Panc1 (cell line): ENCODE measurements around the gene MPP3. TPM values are rescaled to one million over a fixed set of nuclear protein-coding genes. Genes with fewer than 3 reads are reported as not detected.

Experiments used
- ATAC-seq: fragments of 200-7000 bp; cut with Tn5 transposase; 2 replicates; pipeline ENCODE4 v1.9.1; 2020; ENCODE audit warnings: mild to moderate bottlenecking, moderate library complexity
- BruUV-seq: library from RNA; stranded (reverse); fragments of 400-500 nt; replicated peaks from 2 replicates; lab custom pipeline; 2021; lab: Mats Ljungman, UMichigan
- CTCF ChIA-PET: fragments of 300-600 bp; sonication (Branson Sonifier 250); formaldehyde crosslinking; loops from one replicate; lab custom pipeline; 2022; ENCODE audit warnings: antibody characterized with exemption; lab: Charles Lee
- POLR2A ChIA-PET: fragments of 300-600 bp; sonication (Branson Sonifier 250); formaldehyde crosslinking; loops from one replicate; lab custom pipeline; 2022; ENCODE audit warnings: antibody characterized with exemption; lab: Charles Lee
- DNase-seq: peaks from one replicate; pipeline ENCODE4 v3.0.0-alpha.2; 2010; ENCODE audit warnings: low read depth, low spot score
- H3K27ac ChIP-seq: 2 replicates; pipeline ENCODE4 v1.5.1; 2011; ENCODE audit warnings: mild to moderate bottlenecking, low read length, inconsistent platforms
- H3K27me3 ChIP-seq: fragments of 200-500 bp; sonication (Bioruptor generic); 2 replicates; pipeline ENCODE4 v1.6.0; 2014; ENCODE audit warnings: low read length, inconsistent platforms; ENCODE audit not compliant: control insufficient read depth, insufficient read depth
- H3K36me3 ChIP-seq: fragments of 200-500 bp; sonication (Bioruptor generic); 2 replicates; pipeline ENCODE4 v1.5.1; 2014; ENCODE audit warnings: inconsistent platforms, mild to moderate bottlenecking, low read length, moderate library complexity; ENCODE audit not compliant: control insufficient read depth, insufficient read depth
- H3K4me1 ChIP-seq: 2 replicates; pipeline ENCODE4 v1.5.1; 2011; ENCODE audit warnings: inconsistent platforms, mild to moderate bottlenecking, low read length, moderate library complexity; ENCODE audit not compliant: control insufficient read depth, insufficient read depth
- H3K4me3 ChIP-seq, 2 experiments: 2 replicates each; pipeline ENCODE4 v1.5.1; 2011 to 2012; ENCODE audit warnings: low read depth in 2 of 2, low read length in 2 of 2, mild to moderate bottlenecking in 2 of 2, inconsistent platforms in 1 of 2, moderate library complexity in 1 of 2
- H3K9me3 ChIP-seq: fragments of 200-500 bp; sonication (Bioruptor generic); 2 replicates; pipeline ENCODE4 v1.5.1; 2014; ENCODE audit warnings: low read depth, mild to moderate bottlenecking, inconsistent platforms, low read length, moderate library complexity; ENCODE audit not compliant: control insufficient read depth, insufficient read depth
- CTCF ChIP-seq: fragments of 450-650 bp; IDR thresholded peaks from 2 replicates; pipeline ENCODE4 v1.5.1; 2017; ENCODE audit warnings: mild to moderate bottlenecking
- POLR2AphosphoS5 ChIP-seq: IDR thresholded peaks from 2 replicates; pipeline ENCODE4 v1.6.1; 2012; ENCODE audit warnings: mild to moderate bottlenecking, low read depth, low read length, moderate library complexity
- SIN3A ChIP-seq: IDR thresholded peaks from 2 replicates; pipeline ENCODE4 v1.6.1; 2012; ENCODE audit warnings: low read depth, mild to moderate bottlenecking, low read length, moderate library complexity, borderline replicate concordance; ENCODE audit not compliant: insufficient read depth
- TCF7L2 ChIP-seq: IDR thresholded peaks from 2 replicates; pipeline ENCODE4 v1.6.1; 2011; ENCODE audit warnings: mild to moderate bottlenecking, low read depth, low read length, inconsistent platforms
- in situ Hi-C: cut with HindIII; loops from 2 replicates; pipeline ENCODE4 v1.10.0; 2016; ENCODE audit warnings: low sequenced_read_pairs, low pct_unique_long_range_greater_than_20kb
- intact Hi-C: fragments of 100-400 bp; cut with micrococcal nuclease; formaldehyde crosslinking; loops from one replicate; pipeline ENCODE4 v1.10.0; 2022; ENCODE audit not compliant: unreplicated experiment
- total RNA-seq: library from RNA; stranded (reverse); gene quantifications from one replicate; pipeline ENCODE4 v1.2.1, GENCODE V29; 2021; ENCODE audit not compliant: unreplicated experiment
- TF ChIP-seq, protein P1 (sequence below), 2 experiments: IDR thresholded peaks; 2 replicates each; pipeline ENCODE4 v1.6.1; 2011 to 2012; ENCODE audit warnings: low read depth in 2 of 2, control low read depth in 1 of 2, low read length in 1 of 2, mild to moderate bottlenecking in 1 of 2, moderate library complexity in 1 of 2; ENCODE audit not compliant: insufficient read depth in 1 of 2

Gene MPP3
- total RNA-seq, 1 experiment from 2014 or later = 7.1 TPM

GRCh38 chr17:43813386-43813785 lies 19.6 kb downstream of the MPP3 start:
- Histone ChIP-seq H3K4me1 (no peaks in the 10 kb centered on the region), H3K9me3 (no peaks in the 10 kb centered on the region), H3K36me3 (no peaks in the 10 kb centered on the region), H3K27me3 (no peaks in the 10 kb centered on the region), H3K4me3 (no peak overlapping the region), H3K27ac (no peak overlapping the region)
- DNase-seq (no peak), ATAC-seq (no peak)
- intact Hi-C loops (no loop called here), in situ Hi-C loops (no loop called here)
- no TSS peak for BruUV-seq
- POLR2A ChIA-PET = no interaction called here
- CTCF ChIA-PET = no interaction called here
- TF ChIP-seq, protein P1, sequence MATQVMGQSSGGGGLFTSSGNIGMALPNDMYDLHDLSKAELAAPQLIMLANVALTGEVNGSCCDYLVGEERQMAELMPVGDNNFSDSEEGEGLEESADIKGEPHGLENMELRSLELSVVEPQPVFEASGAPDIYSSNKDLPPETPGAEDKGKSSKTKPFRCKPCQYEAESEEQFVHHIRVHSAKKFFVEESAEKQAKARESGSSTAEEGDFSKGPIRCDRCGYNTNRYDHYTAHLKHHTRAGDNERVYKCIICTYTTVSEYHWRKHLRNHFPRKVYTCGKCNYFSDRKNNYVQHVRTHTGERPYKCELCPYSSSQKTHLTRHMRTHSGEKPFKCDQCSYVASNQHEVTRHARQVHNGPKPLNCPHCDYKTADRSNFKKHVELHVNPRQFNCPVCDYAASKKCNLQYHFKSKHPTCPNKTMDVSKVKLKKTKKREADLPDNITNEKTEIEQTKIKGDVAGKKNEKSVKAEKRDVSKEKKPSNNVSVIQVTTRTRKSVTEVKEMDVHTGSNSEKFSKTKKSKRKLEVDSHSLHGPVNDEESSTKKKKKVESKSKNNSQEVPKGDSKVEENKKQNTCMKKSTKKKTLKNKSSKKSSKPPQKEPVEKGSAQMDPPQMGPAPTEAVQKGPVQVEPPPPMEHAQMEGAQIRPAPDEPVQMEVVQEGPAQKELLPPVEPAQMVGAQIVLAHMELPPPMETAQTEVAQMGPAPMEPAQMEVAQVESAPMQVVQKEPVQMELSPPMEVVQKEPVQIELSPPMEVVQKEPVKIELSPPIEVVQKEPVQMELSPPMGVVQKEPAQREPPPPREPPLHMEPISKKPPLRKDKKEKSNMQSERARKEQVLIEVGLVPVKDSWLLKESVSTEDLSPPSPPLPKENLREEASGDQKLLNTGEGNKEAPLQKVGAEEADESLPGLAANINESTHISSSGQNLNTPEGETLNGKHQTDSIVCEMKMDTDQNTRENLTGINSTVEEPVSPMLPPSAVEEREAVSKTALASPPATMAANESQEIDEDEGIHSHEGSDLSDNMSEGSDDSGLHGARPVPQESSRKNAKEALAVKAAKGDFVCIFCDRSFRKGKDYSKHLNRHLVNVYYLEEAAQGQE (IDR thresholded peaks at IDR 0.05; ENCODE audit: insufficient read depth in 1 of 2, low read depth in 2 of 2, low read length in 1 of 2) = no peak
- no peak for TF ChIP-seq POLR2AphosphoS5
- TF ChIP-seq SIN3A = no peak
- TF ChIP-seq CTCF = no peak
- TF ChIP-seq TCF7L2 = no peak

DNA sequence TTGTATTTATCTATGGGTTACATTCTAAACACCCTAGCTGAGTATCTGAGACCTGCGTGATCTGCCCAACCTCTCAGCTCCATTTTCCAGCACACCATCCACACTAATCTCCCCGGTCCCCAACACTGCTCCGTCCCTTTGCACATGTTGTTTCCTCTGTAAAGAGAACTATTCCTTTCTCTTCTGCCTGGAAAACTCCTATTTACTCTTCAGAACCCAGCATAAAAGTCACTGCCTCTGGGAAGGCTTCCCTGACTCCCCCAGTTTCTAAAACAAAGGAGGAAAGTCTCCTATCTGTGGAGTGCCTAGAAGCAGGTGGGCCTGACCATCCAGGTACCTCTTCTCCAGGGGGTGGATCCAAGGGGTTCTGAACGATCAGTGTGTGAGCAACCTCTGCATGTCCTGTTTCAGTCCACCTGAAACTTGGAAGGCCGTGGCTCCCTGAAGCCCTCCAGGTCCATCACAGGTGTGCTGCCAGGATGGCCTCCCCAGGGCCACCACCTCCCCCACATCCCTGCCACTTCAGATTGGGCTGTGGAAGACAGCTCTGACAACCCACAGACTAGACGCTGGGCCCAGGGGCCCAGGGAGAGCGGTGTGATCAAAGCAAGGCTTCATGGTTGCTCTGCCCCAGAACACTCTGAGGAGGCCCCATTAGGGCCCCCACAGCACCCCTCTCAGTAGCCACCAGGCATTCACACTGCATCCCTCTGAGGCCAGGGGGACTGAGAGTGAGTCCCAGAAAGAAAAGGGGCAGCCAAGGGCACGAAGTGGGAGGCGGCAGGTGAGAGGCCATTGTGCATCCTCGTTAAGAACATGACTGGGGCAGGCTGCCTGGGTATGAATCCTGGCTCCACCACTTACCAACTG lies 20.3 kb downstream of the MPP3 start:
- ChIA-PET POLR2A (interaction anchor here (0.7 kb wide), 1 partner anchor 152 kb away, joined by 3 read pairs; no protein-coding TSS in a partner anchor), CTCF (no interaction called here)
- no peaks in the 10 kb centered on the region for H3K36me3 ChIP-seq
- TF ChIP-seq CTCF (no peak), POLR2AphosphoS5 (no peak), SIN3A (no peak), TCF7L2 (no peak)
- TF ChIP-seq, protein P1 (IDR thresholded peaks at IDR 0.05; ENCODE audit: insufficient read depth in 1 of 2, low read depth in 2 of 2, low read length in 1 of 2) = no peak
- intact Hi-C loops (no loop called here), in situ Hi-C loops (no loop called here)
- H3K9me3 ChIP-seq = no peaks in the 10 kb centered on the region
- H3K27me3 ChIP-seq = no peaks in the 10 kb centered on the region
- DNase-seq (no peak), ATAC-seq (no peak)
- H3K4me3 ChIP-seq = no peak overlapping the region
- BruUV-seq = no TSS peak
- H3K27ac ChIP-seq = no peak overlapping the region
- no peaks in the 10 kb centered on the region for H3K4me1 ChIP-seq
